H1 (cell line): ENCODE measurements around the gene TBC1D9. TPM values are rescaled to one million over a fixed set of nuclear protein-coding genes. Genes with fewer than 3 reads are reported as not detected.

Experiments used
- CTCF ChIA-PET: fragments of 300-600 bp; sonication (Branson Sonifier 250); formaldehyde crosslinking; loops from one replicate; lab custom pipeline; 2021; ENCODE audit not compliant: partially characterized antibody; lab: Charles Lee
- POLR2A ChIA-PET: fragments of 300-600 bp; sonication (Branson Sonifier 250); formaldehyde crosslinking; loops from one replicate; lab custom pipeline; 2021; ENCODE audit warnings: inconsistent platforms; ENCODE audit not compliant: partially characterized antibody; lab: Charles Lee
- DNase-seq, 2 experiments: peaks; one replicate each; pipeline versions ENCODE4 v3.0.0 to v3.0.0-alpha.2; 2010 to 2022; ENCODE audit warnings: low spot score in 2 of 2, low read depth in 1 of 2, mixed read lengths in 1 of 2
- FAIRE-seq: peaks from 2 replicates; lab custom pipeline; 2011; peaks lifted over from hg19 to GRCh38; lab: Jason Lieb, UNC
- H2AFZ ChIP-seq: 2 replicates; pipeline ENCODE4 v1.8.1; 2012; ENCODE audit warnings: low read length, inconsistent platforms
- H2AK5ac ChIP-seq: 2 replicates; pipeline ENCODE4 v1.6.1; 2013; ENCODE audit warnings: low read depth, low read length
- H2BK120ac ChIP-seq: replicated peaks from 2 replicates; pipeline ENCODE3; 2013; ENCODE audit warnings: low read depth, low read length, inconsistent platforms
- H2BK12ac ChIP-seq: 2 replicates; pipeline ENCODE4 v1.6.1; 2013; ENCODE audit warnings: low read depth, low read length
- H2BK15ac ChIP-seq: 2 replicates; pipeline ENCODE4 v1.6.1; 2013; ENCODE audit warnings: low read length
- H2BK20ac ChIP-seq: 2 replicates; pipeline ENCODE4 v1.6.1; 2013; ENCODE audit warnings: low read length
- H2BK5ac ChIP-seq: 2 replicates; pipeline ENCODE4 v1.6.1; 2013; ENCODE audit warnings: low read depth, low read length
- H3K14ac ChIP-seq: 2 replicates; pipeline ENCODE4 v1.6.1; 2013; ENCODE audit warnings: inconsistent platforms; ENCODE audit not compliant: insufficient read length
- H3K18ac ChIP-seq: 2 replicates; pipeline ENCODE4 v1.6.1; 2013; ENCODE audit warnings: low read length; ENCODE audit errors: extremely low read depth
- H3K23ac ChIP-seq: 2 replicates; pipeline ENCODE4 v1.6.1; 2013; ENCODE audit warnings: inconsistent platforms; ENCODE audit not compliant: insufficient read length
- H3K23me2 ChIP-seq: 2 replicates; pipeline ENCODE4 v1.6.1; 2013; ENCODE audit warnings: low read depth, low read length
- H3K27ac ChIP-seq: 2 replicates; pipeline ENCODE4 v1.6.1; 2011; ENCODE audit warnings: low read depth, low read length, inconsistent platforms
- H3K27me3 ChIP-seq, 4 experiments: replicated peaks in 1 of 4; 1 replicate in 1 of 4; 2 replicates in 3 of 4; pipeline versions ENCODE4 v1.6.1 to v1.8.1; 2011 to 2013; ENCODE audit warnings: low read length in 3 of 4, mild to moderate bottlenecking in 3 of 4, inconsistent platforms in 2 of 4, mixed read lengths in 2 of 4, moderate library complexity in 1 of 4; ENCODE audit not compliant: control insufficient read depth in 3 of 4, insufficient read depth in 3 of 4; ENCODE audit errors: extremely low read depth in 1 of 4
- H3K36me3 ChIP-seq, 4 experiments: 2 replicates each; pipeline versions ENCODE4 v1.6.1 to v1.8.1; 2011 to 2013; ENCODE audit warnings: mild to moderate bottlenecking in 4 of 4, low read length in 3 of 4, moderate library complexity in 2 of 4, control low read depth in 1 of 4, inconsistent platforms in 1 of 4; ENCODE audit not compliant: insufficient read depth in 4 of 4, control insufficient read depth in 2 of 4
- H3K4ac ChIP-seq: replicated peaks from 2 replicates; pipeline ENCODE3; 2013; ENCODE audit warnings: low read length, low read depth, mixed read lengths, inconsistent platforms; ENCODE audit not compliant: insufficient read length
- H3K4me1 ChIP-seq, 4 experiments: replicated peaks in 1 of 4; 1 replicate in 1 of 4; 2 replicates in 3 of 4; pipeline versions ENCODE4 v1.6.1 to v1.8.1; 2011 to 2013; ENCODE audit warnings: low read length in 3 of 4, inconsistent platforms in 2 of 4, mixed read lengths in 1 of 4; ENCODE audit not compliant: insufficient read depth in 4 of 4, control insufficient read depth in 3 of 4
- H3K4me2 ChIP-seq, 2 experiments: 2 replicates each; pipeline versions ENCODE4 v1.6.1 to v1.8.1; 2011 to 2013; ENCODE audit warnings: low read depth in 2 of 2, low read length in 2 of 2, control low read depth in 1 of 2, inconsistent platforms in 1 of 2, mild to moderate bottlenecking in 1 of 2; ENCODE audit not compliant: insufficient read depth in 1 of 2
- H3K4me3 ChIP-seq, 4 experiments: fragments of 200-600, 300-600 bp in 1 of 4; sonication (generic), shearing (Covaris generic), sonication (Bioruptor Twin) in 1 of 4; 2 replicates each; pipeline versions ENCODE4 v1.5.1 to v1.8.1; 2011 to 2016; ENCODE audit warnings: low read length in 4 of 4, low read depth in 3 of 4, control low read depth in 2 of 4, inconsistent platforms in 2 of 4, mild to moderate bottlenecking in 2 of 4, mixed read lengths in 1 of 4, moderate library complexity in 1 of 4; ENCODE audit not compliant: insufficient read depth in 2 of 4; ENCODE audit errors: extremely low read depth in 1 of 4
- H3K56ac ChIP-seq: replicated peaks from 2 replicates; pipeline ENCODE3; 2013; ENCODE audit warnings: low read depth, mild to moderate bottlenecking, mixed read lengths, low read length, inconsistent platforms; ENCODE audit not compliant: insufficient read length
- H3K79me1 ChIP-seq: 2 replicates; pipeline ENCODE4 v1.6.1; 2013; ENCODE audit warnings: low read depth, low read length, control low read depth
- H3K79me2 ChIP-seq, 2 experiments: 2 replicates each; pipeline versions ENCODE4 v1.6.1 to v1.8.1; 2012 to 2013; ENCODE audit warnings: low read length in 2 of 2, mild to moderate bottlenecking in 2 of 2, inconsistent platforms in 1 of 2; ENCODE audit not compliant: insufficient read depth in 2 of 2, control insufficient read depth in 1 of 2
- H3K9ac ChIP-seq, 4 experiments: replicated peaks in 1 of 4; 1 replicate in 1 of 4; 2 replicates in 3 of 4; pipeline versions ENCODE4 v1.6.1 to v1.8.1; 2011 to 2013; ENCODE audit warnings: low read depth in 3 of 4, low read length in 3 of 4, control low read depth in 2 of 4, mild to moderate bottlenecking in 2 of 4, moderate library complexity in 2 of 4, inconsistent platforms in 1 of 4; ENCODE audit errors: extremely low read depth in 1 of 4
- H3K9me3 ChIP-seq, 2 experiments: 2 replicates each; pipeline versions ENCODE4 v1.6.1 to v1.8.1; 2012 to 2013; ENCODE audit warnings: mild to moderate bottlenecking in 2 of 2, moderate library complexity in 2 of 2, control low read depth in 1 of 2, inconsistent platforms in 1 of 2, low read depth in 1 of 2, low read length in 1 of 2, mixed read lengths in 1 of 2; ENCODE audit not compliant: insufficient read depth in 2 of 2
- H4K20me1 ChIP-seq, 2 experiments: replicated peaks in 1 of 2; 2 replicates each; pipeline versions ENCODE3 to v1.8.1; 2011 to 2013; ENCODE audit warnings: inconsistent platforms in 2 of 2, low read length in 2 of 2, mild to moderate bottlenecking in 1 of 2; ENCODE audit not compliant: insufficient read depth in 2 of 2, control insufficient read depth in 1 of 2
- H4K5ac ChIP-seq: 2 replicates; pipeline ENCODE4 v1.6.1; 2013; ENCODE audit warnings: low read length, low read depth, mixed read lengths, inconsistent platforms; ENCODE audit not compliant: insufficient read length
- H4K8ac ChIP-seq: 2 replicates; pipeline ENCODE4 v1.8.0; 2013; ENCODE audit warnings: mild to moderate bottlenecking, moderate library complexity, low read length, inconsistent platforms; ENCODE audit not compliant: insufficient read depth; ENCODE audit errors: extremely low read depth
- H4K91ac ChIP-seq: replicated peaks from 2 replicates; pipeline ENCODE3; 2013; ENCODE audit warnings: low read length, mixed read lengths, inconsistent platforms; ENCODE audit not compliant: insufficient read length
- CBX8 ChIP-seq: fragments of 300-800, 300-1000 bp; sonication (generic); IDR thresholded peaks from 2 replicates; pipeline ENCODE4 v1.7.1; 2016; ENCODE audit warnings: low read depth, low read length, borderline replicate concordance
- JUND ChIP-seq: IDR thresholded peaks from 2 replicates; pipeline ENCODE4 v1.6.1; 2011; ENCODE audit warnings: mild to moderate bottlenecking, improper control_type of control experiment, low read length
- POLR2AphosphoS5 ChIP-seq: IDR thresholded peaks from 2 replicates; pipeline ENCODE4 v1.6.1; 2011; ENCODE audit warnings: low read depth, low read length
- TCF12 ChIP-seq: IDR thresholded peaks from 2 replicates; pipeline ENCODE4 v1.6.1; 2011; ENCODE audit warnings: low read depth, mild to moderate bottlenecking, low read length
- WGBS, 2 experiments: shearing (Covaris generic) in 1 of 2; methylation state at CpG; one replicate each; pipeline versions ENCODE4 v1.1.6 to v1.1.7; 2013 to 2015; ENCODE audit warnings: low lambda C conversion rate in 2 of 2, mixed read lengths in 2 of 2, inconsistent platforms in 1 of 2, low coverage in 1 of 2, missing lambda C conversion rate in 1 of 2; ENCODE audit not compliant: insufficient replicate concordance in 2 of 2, insufficient coverage in 1 of 2, insufficient read length in 1 of 2; ENCODE audit errors: extremely low coverage in 1 of 2, missing lambda C conversion rate in 1 of 2; 5-methylcytosine and 5-hydroxymethylcytosine counted together
- polyA plus RNA-seq, 7 experiments: library from polyadenylated mRNA; depleted of rRNA in 3 of 7; stranded (reverse) in 5 of 7; unstranded in 2 of 7; fragments of >200 nt in 5 of 7; fragments of 200-250 nt in 2 of 7; gene quantifications; 1 replicate in 5 of 7; 2 replicates in 1 of 7; 4 replicates in 1 of 7; pipeline versions ENCODE4 v1.2.1 to v1.2.3, GENCODE V29; 2011 to 2013; ENCODE audit warnings: missing spikeins in 2 of 7, mixed read lengths in 2 of 7
- total RNA-seq: library from RNA; stranded (reverse); fragmentation: NEBNext Ultra II Directional; extraction: Animal tissue kit (Norgen Biotek cat#: 25700); gene quantifications from 2 replicates; pipeline ENCODE4 v1.2.1, GENCODE V29; 2021

Gene TBC1D9
- total and polyA plus RNA-seq, 2 of the 8 experiments (the other 6 are each of a cell fraction or from before 2014, with no cell fraction given): 0.94 to 1.0 TPM

- no peak overlapping the region for H3K27ac ChIP-seq
- no peaks in the 10 kb centered on the region for H3K79me2 ChIP-seq
- no peak overlapping the region for H2AFZ ChIP-seq
- CTCF ChIA-PET: no interaction called here
- H3K9ac ChIP-seq: no peak overlapping the region
- H3K4me3 ChIP-seq: no peak overlapping the region
- no peak for DNase-seq
- H3K4me1 ChIP-seq: no peaks in the 10 kb centered on the region; a peak in 1 of 7 replicates
- H4K5ac ChIP-seq: no peak overlapping the region
- H2BK12ac ChIP-seq: no peak overlapping the region
- FAIRE-seq: no peak
- no peak overlapping the region for H3K18ac ChIP-seq
- no peak overlapping the region for H3K14ac ChIP-seq
- no peaks in the 10 kb centered on the region; the same call in 1 of the 2 replicates for H3K23me2 ChIP-seq
- H3K23ac ChIP-seq: no peak overlapping the region
- no peak overlapping the region for H2BK15ac ChIP-seq
- H4K8ac ChIP-seq: no peak overlapping the region
- no peaks in the 10 kb centered on the region for H3K79me1 ChIP-seq
- no peak overlapping the region for H2BK20ac ChIP-seq
- H4K20me1 ChIP-seq: no peaks in the 10 kb centered on the region
- no peak overlapping the region for H2BK120ac ChIP-seq
- H3K4ac ChIP-seq: no peak overlapping the region
- no peak overlapping the region for H3K4me2 ChIP-seq
- no peak overlapping the region for H2AK5ac ChIP-seq
- H3K36me3 ChIP-seq: no peaks in the 10 kb centered on the region
- POLR2A ChIA-PET: no interaction called here
- H2BK5ac ChIP-seq: no peak overlapping the region
- H3K27me3 ChIP-seq: no peaks in the 10 kb centered on the region
- no peak overlapping the region for H3K56ac ChIP-seq
- WGBS, 2 experiments: 90% methylated on average over 4 of the region's 4 CpGs; no CpG with 5 or more reads in 1 of the 2 experiments
- no peak overlapping the region for H4K91ac ChIP-seq
- TF ChIP-seq TCF12 (no peak), JUND (no peak), POLR2AphosphoS5 (no peak), CBX8 (no peak)
- H3K9me3 ChIP-seq: peaks cover 1 to 5% of the 10 kb centered on the region in 2 experiments; a peak in 2 of 4 replicates
Measured at GRCh38 chr4:140704392-140704960, 51.7 kb downstream of the TBC1D9 start.
